ENCODE measurements around the gene IFITM10.

Gene IFITM10

GRCh38 chr11:1733716-1734640 lies 16.4 kb downstream of the IFITM10 start:
- FAIRE-seq (no peak), DNase-seq (ENCODE audit: insufficient read length, low spot score) (no peak)
- no peak for TF ChIP-seq CTCF (IDR thresholded peaks at IDR 0.05; ENCODE audit: insufficient read depth, missing control alignments)

- DNase-seq (ENCODE audit: insufficient read length, low spot score): no peak
- no peak for FAIRE-seq
- TF ChIP-seq CTCF (IDR thresholded peaks at IDR 0.05; ENCODE audit: insufficient read depth, missing control alignments): no peak
These were observed 17.2 kb downstream of the IFITM10 start for GRCh38 chr11:1733009-1733715.

- DNase-seq (ENCODE audit: insufficient read length, low spot score): no peak
- FAIRE-seq: no peak
These were observed 17.9 kb downstream of the IFITM10 start for GRCh38 chr11:1732418-1733008.

GRCh38 chr11:1731451-1732059 lies 18.8 kb downstream of the IFITM10 start:
- no peak for TF ChIP-seq CTCF (IDR thresholded peaks at IDR 0.05; ENCODE audit: insufficient read depth, missing control alignments)
- no peak for FAIRE-seq

More at GRCh38 chr11:1732418-1733008, 17.9 kb downstream of the IFITM10 start:
- TF ChIP-seq CTCF (IDR thresholded peaks at IDR 0.05; ENCODE audit: insufficient read depth, missing control alignments): no peak

GRCh38 chr11:1730059-1730629 lies 20.3 kb downstream of the IFITM10 start:
- DNase-seq (ENCODE audit: insufficient read length, low spot score) (no peak), FAIRE-seq (no peak)
- TF ChIP-seq CTCF (IDR thresholded peaks at IDR 0.05; ENCODE audit: insufficient read depth, missing control alignments): no peak

More at GRCh38 chr11:1731451-1732059, 18.8 kb downstream of the IFITM10 start:
- DNase-seq (ENCODE audit: insufficient read length, low spot score): no peak

- no peak for TF ChIP-seq CTCF (IDR thresholded peaks at IDR 0.05; ENCODE audit: insufficient read depth, missing control alignments)
- FAIRE-seq (no peak), DNase-seq (ENCODE audit: insufficient read length, low spot score) (no peak)
These were observed 20.7 kb downstream of the IFITM10 start for GRCh38 chr11:1729692-1730011.

All from D721Med (cell line).